HEK293 (cell line): Measurements from ENCODE around the gene METTL25.

Experiments used
- CTCF ChIA-PET: fragments of 350-600 bp; formaldehyde crosslinking; extraction: SDS; loops from one replicate; lab custom pipeline; 2021; ENCODE audit warnings: antibody characterized with exemption; lab: Yijun Ruan, JAX
- POLR2A ChIA-PET: fragments of 300-600 bp; formaldehyde crosslinking; extraction: SDS; loops from one replicate; lab custom pipeline; 2020; ENCODE audit warnings: antibody characterized with exemption, inconsistent platforms; lab: Yijun Ruan, JAX
- H3K27ac ChIP-seq: fragments of 200-500 bp; sonication (Bioruptor generic); 2 replicates; pipeline ENCODE4 v1.5.1; 2014; ENCODE audit warnings: low read depth, low read length, control low read depth, inconsistent platforms; ENCODE audit errors: extremely low read depth
- H3K36me3 ChIP-seq, 2 experiments: fragments of 200-500 bp in 1 of 2; sonication (Bioruptor generic) in 1 of 2; 1 replicate in 1 of 2; 2 replicates in 1 of 2; pipeline ENCODE4 v1.5.1; 2014 to 2017; ENCODE audit warnings: inconsistent platforms in 2 of 2, low read length in 2 of 2; ENCODE audit not compliant: control insufficient read depth in 2 of 2, insufficient read depth in 1 of 2
- H3K4me1 ChIP-seq: fragments of 200-500 bp; sonication (Bioruptor generic); 2 replicates; pipeline ENCODE4 v1.5.1; 2014; ENCODE audit warnings: mild to moderate bottlenecking, low read length, inconsistent platforms; ENCODE audit not compliant: control insufficient read depth, insufficient read depth
- H3K4me3 ChIP-seq: 2 replicates; pipeline ENCODE4 v1.5.1; 2011; ENCODE audit warnings: low read depth, mild to moderate bottlenecking, control low read depth, low read length, moderate library complexity
- H3K9me3 ChIP-seq: fragments of 200-500 bp; sonication (Bioruptor generic); 2 replicates; pipeline ENCODE4 v1.5.1; 2014; ENCODE audit warnings: low read depth, low read length, inconsistent platforms; ENCODE audit not compliant: control insufficient read depth, insufficient read depth
- CTCF ChIP-seq: fragments of 450-650 bp; formaldehyde crosslinking; IDR thresholded peaks from 2 replicates; pipeline ENCODE4 v1.5.1; 2016; ENCODE audit warnings: missing biosample characterization, missing genetic modification characterization
- GLI4 ChIP-seq: fragments of 450-650 bp; formaldehyde crosslinking; IDR thresholded peaks from 2 replicates; pipeline ENCODE4 v1.5.1; 2016; ENCODE audit warnings: missing biosample characterization, missing genetic modification characterization
- GLIS1 ChIP-seq: fragments of 450-650 bp; formaldehyde crosslinking; IDR thresholded peaks from 2 replicates; pipeline ENCODE4 v1.5.1; 2016; ENCODE audit warnings: missing biosample characterization, missing genetic modification characterization
- SALL2 ChIP-seq: fragments of 450-650 bp; formaldehyde crosslinking; IDR thresholded peaks from 2 replicates; pipeline ENCODE4 v1.5.0; 2017; ENCODE audit warnings: missing biosample characterization, mild to moderate bottlenecking, missing genetic modification characterization, borderline replicate concordance
- SETDB1 ChIP-seq: IDR thresholded peaks from one replicate; pipeline ENCODE4 v1.6.1; 2017; ENCODE audit warnings: mild to moderate bottlenecking, low read length, moderate library complexity, mixed read lengths; ENCODE audit not compliant: insufficient read length
- YY1 ChIP-seq: fragments of 450-650 bp; formaldehyde crosslinking; IDR thresholded peaks from 2 replicates; pipeline ENCODE4 v1.5.1; 2018; ENCODE audit warnings: missing biosample characterization, missing genetic modification characterization
- ZBTB49 ChIP-seq: fragments of 450-650 bp; formaldehyde crosslinking; IDR thresholded peaks from 2 replicates; pipeline ENCODE4 v1.5.1; 2016; ENCODE audit warnings: missing biosample characterization, missing genetic modification characterization, low read depth
- ZNF114 ChIP-seq: fragments of 450-650 bp; formaldehyde crosslinking; IDR thresholded peaks from 2 replicates; pipeline ENCODE4 v1.5.0; 2017; ENCODE audit warnings: missing biosample characterization, missing genetic modification characterization
- ZNF426 ChIP-seq: fragments of 450-650 bp; formaldehyde crosslinking; IDR thresholded peaks from 2 replicates; pipeline ENCODE4 v1.5.1; 2017; ENCODE audit warnings: missing biosample characterization, missing genetic modification characterization, mild to moderate bottlenecking, inconsistent platforms, moderate library complexity
- ZNF488 ChIP-seq: fragments of 450-650 bp; formaldehyde crosslinking; IDR thresholded peaks from 2 replicates; pipeline ENCODE4 v1.5.1; 2016; ENCODE audit warnings: missing biosample characterization, missing genetic modification characterization
- ZNF555 ChIP-seq: fragments of 450-650 bp; formaldehyde crosslinking; conservative IDR thresholded peaks from 2 replicates; pipeline ENCODE4 v1.5.1; 2017; ENCODE audit warnings: missing biosample characterization, mild to moderate bottlenecking, missing genetic modification characterization, inconsistent platforms
- ZNF654 ChIP-seq: fragments of 450-650 bp; formaldehyde crosslinking; IDR thresholded peaks from 2 replicates; pipeline ENCODE4 v1.5.1; 2016; ENCODE audit warnings: low read depth, missing biosample characterization, missing genetic modification characterization
- ZNF701 ChIP-seq: fragments of 450-650 bp; formaldehyde crosslinking; IDR thresholded peaks from 2 replicates; pipeline ENCODE4 v1.5.1; 2016; ENCODE audit warnings: missing biosample characterization, missing genetic modification characterization
- ZNF768 ChIP-seq: fragments of 450-650 bp; formaldehyde crosslinking; IDR thresholded peaks from 2 replicates; pipeline ENCODE4 v1.5.1; 2018; ENCODE audit warnings: missing biosample characterization, mild to moderate bottlenecking, missing genetic modification characterization
- ZNF791 ChIP-seq: fragments of 450-650 bp; formaldehyde crosslinking; IDR thresholded peaks from 2 replicates; pipeline ENCODE4 v1.5.1; 2016; ENCODE audit warnings: missing biosample characterization, missing genetic modification characterization
- ZNF843 ChIP-seq: fragments of 450-650 bp; formaldehyde crosslinking; IDR thresholded peaks from 2 replicates; pipeline ENCODE4 v1.5.1; 2016; ENCODE audit warnings: missing biosample characterization, missing genetic modification characterization

METTL25 gene

GRCh38 chr12:82325540-82326336, 32.6 kb upstream of the METTL25 start:
- ChIA-PET CTCF (interaction anchor here (1.3 kb wide), 1 partner anchor 33 kb away, joined by 6 read pairs; the partner anchor contains the start of genes CCDC59 and METTL25), POLR2A (no interaction called here)
- no peak overlapping the region for H3K4me3 ChIP-seq
- peaks cover 5% of the 10 kb centered on the region; the same call in 1 of the 2 replicates for H3K4me1 ChIP-seq
- no peak overlapping the region for H3K27ac ChIP-seq
- H3K9me3 ChIP-seq: no peaks in the 10 kb centered on the region
- no peaks in the 10 kb centered on the region for H3K36me3 ChIP-seq
- no peak for TF ChIP-seq ZNF114 (tag by site-specific recombination)
- TF ChIP-seq ZNF488: no peak
- TF ChIP-seq CTCF (tag by site-specific recombination): no peak
- no peak for TF ChIP-seq ZNF701 (tag by site-specific recombination)
- TF ChIP-seq ZNF768 (tag by site-specific recombination): no peak
- TF ChIP-seq SALL2 (tag by site-specific recombination): no peak
- TF ChIP-seq YY1: no peak
- no peak for TF ChIP-seq ZNF555 (tag by site-specific recombination)
- no peak for TF ChIP-seq ZNF791 (tag by site-specific recombination)
- TF ChIP-seq GLIS1 (tag by site-specific recombination): no peak
- no peak for TF ChIP-seq ZNF426 (tag by site-specific recombination)

- POLR2A ChIA-PET: no interaction called here
- CTCF ChIA-PET: interaction anchor here (0.6 to 1.3 kb wide), 3 partner anchors 30 to 683 kb away, joined by 3 to 6 read pairs (median 4); partner anchors contain the start of genes CCDC59 and METTL25
- Histone ChIP-seq H3K27ac (no peak overlapping the region), H3K36me3 (no peaks in the 10 kb centered on the region), H3K4me3 (no peak overlapping the region), H3K9me3 (no peaks in the 10 kb centered on the region), H3K4me1 (peaks cover 5% of the 10 kb centered on the region; the same call in 1 of the 2 replicates)
- TF ChIP-seq GLI4 (tag by site-specific recombination) (no peak), ZBTB49 (no peak), ZNF843 (tag by site-specific recombination) (no peak), ZNF654 (tag by site-specific recombination) (peak; percentile 70), SETDB1 (no peak)
Observed at GRCh38 chr12:82326905-82327503, 31.3 kb upstream of the METTL25 start.
